Adrenal gland (tissue), 12 donors: ENCODE data around the gene SORL1. TPM values are rescaled to one million over a fixed set of nuclear protein-coding genes. Genes with fewer than 3 reads are reported as not detected.

Experiments
- DNase-seq, 7 donors: peaks; one replicate each; pipeline ENCODE4 v3.0.0-alpha.2; 2019 to 2020
- H3K27ac ChIP-seq, 5 donors: fragments of 200-600 bp; sonication (generic) in 4 of 5; 1 replicate in 3 of 5; 2 replicates in 2 of 5; pipeline versions ENCODE4 v1.5.1 to v1.8.0; 2016 to 2020; ENCODE audit warnings: mild to moderate bottlenecking in 1 of 5
- H3K27me3 ChIP-seq: fragments of 200-600 bp; 2 replicates; pipeline ENCODE4 v1.8.0; 2021
- H3K36me3 ChIP-seq, 2 donors: fragments of 200-600 bp; replicated peaks in 1 of 2; 1 replicate in 1 of 2; 2 replicates in 1 of 2; pipeline versions ENCODE4 v1.5.1 to v1.8.0; 2018 to 2022
- H3K4me1 ChIP-seq, 2 donors: fragments of 200-600 bp; replicated peaks in 1 of 2; 1 replicate in 1 of 2; 2 replicates in 1 of 2; pipeline versions ENCODE4 v1.5.1 to v1.8.0; 2018 to 2021
- H3K4me3 ChIP-seq, 4 donors: fragments of 200-600 bp; sonication (generic) in 3 of 4; one replicate each; pipeline ENCODE4 v1.5.1; 2016 to 2018
- H3K9me3 ChIP-seq, 3 donors: fragments of 200-600 bp; sonication (generic) in 1 of 3; replicated peaks in 1 of 3; 1 replicate in 2 of 3; 2 replicates in 1 of 3; pipeline versions ENCODE4 v1.5.1 to v1.8.0; 2016 to 2021
- POLR2A ChIP-seq, 2 donors: fragments of 450-650 bp; IDR thresholded peaks; one replicate each; pipeline ENCODE4 v1.6.1; 2017; ENCODE audit warnings: antibody characterized with exemption in 2 of 2, mild to moderate bottlenecking in 2 of 2, moderate library complexity in 1 of 2
- WGBS, 4 donors: extraction: QIAGEN DNeasy Blood & Tissue Kit in 2 of 4; methylation state at CpG; one replicate each; pipeline versions ENCODE4 v1.1.5 to v1.1.7; 2013 to 2017; 5-methylcytosine and 5-hydroxymethylcytosine counted together
- intact Hi-C, 2 donors: fragments of 100-400 bp; cut with DNase I; formaldehyde crosslinking; loops; one replicate each; pipeline versions ENCODE4 v1.14.1 to v1.15.0; 2022 to 2023
- polyA plus RNA-seq, 3 donors: library from polyadenylated mRNA; stranded (reverse); fragments of 200-250 nt in 2 of 3; fragments of 350-450 nt in 1 of 3; fragmentation: Illumina TruSeq in 1 of 3; extraction: RNeasy Lipid Tissue Mini Kit (QIAGEN cat#74804) in 1 of 3; gene quantifications; one replicate each; pipeline ENCODE4 v1.2.3, GENCODE V29; 2013 to 2014
- total RNA-seq, 9 donors: library from RNA; depleted of rRNA in 4 of 9; stranded (reverse); fragments of >200 nt in 4 of 9; fragments of 120-200 nt in 1 of 9; fragmentation: NEBNext Ultra II Directional in 1 of 9; extraction: Animal tissue kit (Norgen Biotek cat#: 25700) in 1 of 9; gene quantifications; one replicate each; pipeline versions ENCODE4 v1.1.0 to v1.2.4, GENCODE V29; 2013 to 2023
- TF ChIP-seq, protein P1 (sequence below), 6 experiments: fragments of 450-650 bp in 4 of 6; fragments of 200-600 bp in 2 of 6; sonication (generic) in 1 of 6; IDR thresholded peaks; 1 replicate in 5 of 6; 2 replicates in 1 of 6; pipeline versions ENCODE4 v1.5.1 to v1.8.0; 2016 to 2021; ENCODE audit warnings: antibody characterized with exemption in 6 of 6, mild to moderate bottlenecking in 2 of 6, moderate library complexity in 1 of 6
- donor health status: healthy with polysubstance abuse.
- donor health status: Bipolar disorder and iron deficiency.
- donor health status: DM: yes; HTN: yes; CAD: no.
- donor health status: DM: no; HTN: no; CAD: no.
- donor health status: DM: no; HTN: no; CAD: no.
- donor health status: DM: yes; HTN: yes; CAD: no.

SORL1 gene
- total and polyA plus RNA-seq, 12 donors = 1.0 to 28.6 (median 8.9) TPM

GRCh38 chr11:121460941-121461514, 8.9 kb downstream of the SORL1 start:
- Histone ChIP-seq H3K9me3 (no peaks in the 10 kb centered on the region), H3K27ac (no peak overlapping the region), H3K4me3 (no peak overlapping the region), H3K27me3 (no peaks in the 10 kb centered on the region), H3K36me3 (no peaks in the 10 kb centered on the region), H3K4me1 (peaks cover 0 to 16% of the 10 kb centered on the region in 2 donors)
- WGBS, 4 donors = 79 to 94% (median 86%) methylated on average over 4 of the region's 4 CpGs
- no peak for DNase-seq
- TF ChIP-seq, protein P1, sequence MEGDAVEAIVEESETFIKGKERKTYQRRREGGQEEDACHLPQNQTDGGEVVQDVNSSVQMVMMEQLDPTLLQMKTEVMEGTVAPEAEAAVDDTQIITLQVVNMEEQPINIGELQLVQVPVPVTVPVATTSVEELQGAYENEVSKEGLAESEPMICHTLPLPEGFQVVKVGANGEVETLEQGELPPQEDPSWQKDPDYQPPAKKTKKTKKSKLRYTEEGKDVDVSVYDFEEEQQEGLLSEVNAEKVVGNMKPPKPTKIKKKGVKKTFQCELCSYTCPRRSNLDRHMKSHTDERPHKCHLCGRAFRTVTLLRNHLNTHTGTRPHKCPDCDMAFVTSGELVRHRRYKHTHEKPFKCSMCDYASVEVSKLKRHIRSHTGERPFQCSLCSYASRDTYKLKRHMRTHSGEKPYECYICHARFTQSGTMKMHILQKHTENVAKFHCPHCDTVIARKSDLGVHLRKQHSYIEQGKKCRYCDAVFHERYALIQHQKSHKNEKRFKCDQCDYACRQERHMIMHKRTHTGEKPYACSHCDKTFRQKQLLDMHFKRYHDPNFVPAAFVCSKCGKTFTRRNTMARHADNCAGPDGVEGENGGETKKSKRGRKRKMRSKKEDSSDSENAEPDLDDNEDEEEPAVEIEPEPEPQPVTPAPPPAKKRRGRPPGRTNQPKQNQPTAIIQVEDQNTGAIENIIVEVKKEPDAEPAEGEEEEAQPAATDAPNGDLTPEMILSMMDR (IDR thresholded peaks at IDR 0.05) = no peak
- TF ChIP-seq POLR2A (IDR thresholded peaks at IDR 0.05) = no peak
- intact Hi-C loops = no loop called here

GRCh38 chr11:121461843-121462242, 9.7 kb downstream of the SORL1 start:
- Histone ChIP-seq H3K27ac (no peak overlapping the region), H3K4me3 (no peak overlapping the region), H3K9me3 (no peaks in the 10 kb centered on the region), H3K4me1 (peaks cover 0 to 24% of the 10 kb centered on the region in 2 donors), H3K36me3 (no peaks in the 10 kb centered on the region), H3K27me3 (no peaks in the 10 kb centered on the region)
- WGBS, 4 donors = 81 to 89% (median 82%) methylated on average over 7 of the region's 7 CpGs
- DNase-seq = no peak
- intact Hi-C loops = no loop called here
- TF ChIP-seq, protein P1 (IDR thresholded peaks at IDR 0.05) = no peak
- TF ChIP-seq POLR2A (IDR thresholded peaks at IDR 0.05) = no peak

DNA sequence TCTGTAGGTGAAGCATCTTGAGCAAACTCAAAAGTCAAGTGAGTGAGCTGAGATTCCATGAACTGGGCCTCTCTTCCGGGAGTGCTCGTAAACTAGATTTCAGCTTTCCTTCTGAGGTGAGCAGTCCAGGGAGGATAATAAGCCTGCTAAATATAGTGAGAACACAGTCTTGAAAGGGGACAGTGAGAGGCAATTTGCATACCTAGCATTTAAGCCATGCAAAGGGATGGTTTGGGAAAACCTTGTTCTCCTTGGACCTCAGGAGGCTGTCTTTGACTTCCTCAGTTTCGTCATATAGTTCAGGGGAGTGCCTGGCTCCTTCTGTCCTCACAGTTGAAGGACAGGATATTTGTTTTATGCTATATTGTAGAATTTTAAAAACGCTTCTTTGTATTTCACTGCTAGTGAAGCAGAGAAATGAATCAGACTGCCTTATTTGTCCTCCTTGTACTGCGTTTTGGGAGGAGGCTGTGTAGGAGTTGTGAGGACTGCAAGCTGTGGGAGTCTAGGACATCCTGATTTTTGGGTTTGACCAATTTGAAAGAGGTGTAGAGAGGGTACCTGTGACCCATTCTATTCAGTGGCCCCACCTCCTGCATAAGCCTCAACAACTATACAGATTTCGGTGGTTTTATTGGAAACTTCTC, 11.7 kb downstream of the SORL1 start:
- H3K9me3 ChIP-seq = no peaks in the 10 kb centered on the region
- no peak overlapping the region for H3K4me3 ChIP-seq
- 89 to 94% (median 92%) methylated on average over 6 of the region's 6 CpGs for WGBS, 4 donors
- peaks cover 0 to 35% of the 10 kb centered on the region in 2 donors for H3K4me1 ChIP-seq
- no peak for DNase-seq
- H3K27ac ChIP-seq = peak overlapping the region in 2 of 5 donors; percentile 53 to 66
- H3K27me3 ChIP-seq = no peaks in the 10 kb centered on the region
- no peaks in the 10 kb centered on the region for H3K36me3 ChIP-seq
- TF ChIP-seq, protein P1 (IDR thresholded peaks at IDR 0.05) = no peak
- no peak for TF ChIP-seq POLR2A (IDR thresholded peaks at IDR 0.05)
- intact Hi-C loops = no loop called here

DNA sequence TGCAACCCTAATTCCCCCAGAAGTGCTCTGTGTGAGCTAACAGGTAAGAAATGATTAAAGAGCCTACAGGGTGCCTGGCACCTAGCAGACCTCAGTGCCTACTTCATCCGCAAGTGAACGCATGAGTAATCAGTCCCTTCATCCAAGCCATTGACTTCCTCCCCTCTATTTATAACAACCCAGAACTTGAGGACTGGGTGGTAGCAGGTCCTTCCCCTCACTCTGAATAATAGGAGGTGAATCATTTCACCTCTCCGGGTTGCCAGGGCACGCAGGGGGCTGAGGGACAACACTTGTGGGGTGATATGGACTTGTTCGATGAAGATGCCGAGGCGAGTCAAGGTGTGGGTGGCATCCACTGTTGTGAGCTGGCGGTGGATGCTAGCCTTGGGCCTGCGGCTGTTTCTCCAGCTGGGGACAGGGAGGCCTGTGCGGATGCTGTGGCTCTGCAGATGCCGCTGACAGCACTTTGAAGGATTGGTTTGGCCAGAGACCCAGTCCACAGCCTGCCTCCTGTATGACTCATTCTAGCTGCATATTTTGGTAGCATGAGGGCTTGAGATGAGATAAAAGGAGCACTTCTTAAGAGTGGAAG, 12.3 kb downstream of the SORL1 start:
- WGBS, 4 donors = 21 to 40% (median 33%) methylated on average over 5 to 11 of the region's 11 CpGs
- Histone ChIP-seq H3K27me3 (no peaks in the 10 kb centered on the region), H3K4me1 (peaks cover 0 to 35% of the 10 kb centered on the region in 2 donors), H3K27ac (peak overlapping the region in 2 of 5 donors; percentile 53 to 66), H3K9me3 (no peaks in the 10 kb centered on the region), H3K36me3 (no peaks in the 10 kb centered on the region), H3K4me3 (no peak overlapping the region)
- DNase-seq = peak; percentile 73 to 95 (median 88)
- intact Hi-C loops = no loop called here
- TF ChIP-seq, protein P1 (IDR thresholded peaks at IDR 0.05) = no peak
- TF ChIP-seq POLR2A (IDR thresholded peaks at IDR 0.05) = no peak
